Osteocyte (in vitro differentiated cells): ENCODE data around the gene RASGRP1. TPM values are rescaled to one million over a fixed set of nuclear protein-coding genes. Genes with fewer than 3 reads are reported as not detected.
A peak's percentile ranks its signal among the peaks of the same experiment; 100 is the strongest.

Experiments used
- DNase-seq: peaks from one replicate; pipeline ENCODE4 v3.0.0; 2021; ENCODE audit warnings: mixed read lengths; ENCODE audit not compliant: unreplicated experiment; ENCODE audit errors: extremely low spot score
- H3K27ac Mint-ChIP-seq: one replicate; pipeline ENCODE4 v1.8.0; 2021; ENCODE audit warnings: mild to moderate bottlenecking, mixed read lengths; ENCODE audit not compliant: unreplicated experiment
- H3K27me3 Mint-ChIP-seq: one replicate; pipeline ENCODE4 v1.8.0; 2021; ENCODE audit warnings: mixed read lengths; ENCODE audit not compliant: unreplicated experiment
- H3K36me3 Mint-ChIP-seq: one replicate; pipeline ENCODE4 v1.8.0; 2021; ENCODE audit warnings: mixed read lengths; ENCODE audit not compliant: unreplicated experiment
- H3K4me1 Mint-ChIP-seq: one replicate; pipeline ENCODE4 v1.8.0; 2021; ENCODE audit warnings: mixed read lengths; ENCODE audit not compliant: unreplicated experiment
- H3K4me3 Mint-ChIP-seq: one replicate; pipeline ENCODE4 v1.8.0; 2021; ENCODE audit warnings: mild to moderate bottlenecking, moderate library complexity, mixed read lengths; ENCODE audit not compliant: unreplicated experiment
- H3K9me3 Mint-ChIP-seq: one replicate; pipeline ENCODE4 v1.8.0; 2021; ENCODE audit warnings: mixed read lengths; ENCODE audit not compliant: unreplicated experiment
- CTCF ChIP-seq: fragments of 200-600 bp; sonication (generic); IDR thresholded peaks from 2 replicates; pipeline ENCODE4 v1.5.0; 2021; ENCODE audit warnings: antibody characterized with exemption, mild to moderate bottlenecking, moderate library complexity
- total RNA-seq: library from RNA; stranded (reverse); gene quantifications from 2 replicates; pipeline ENCODE4 v1.2.1, GENCODE V29; 2021

RASGRP1 gene
- total RNA-seq, 1 donor from 2014 or later, result 0.11 TPM

DNA sequence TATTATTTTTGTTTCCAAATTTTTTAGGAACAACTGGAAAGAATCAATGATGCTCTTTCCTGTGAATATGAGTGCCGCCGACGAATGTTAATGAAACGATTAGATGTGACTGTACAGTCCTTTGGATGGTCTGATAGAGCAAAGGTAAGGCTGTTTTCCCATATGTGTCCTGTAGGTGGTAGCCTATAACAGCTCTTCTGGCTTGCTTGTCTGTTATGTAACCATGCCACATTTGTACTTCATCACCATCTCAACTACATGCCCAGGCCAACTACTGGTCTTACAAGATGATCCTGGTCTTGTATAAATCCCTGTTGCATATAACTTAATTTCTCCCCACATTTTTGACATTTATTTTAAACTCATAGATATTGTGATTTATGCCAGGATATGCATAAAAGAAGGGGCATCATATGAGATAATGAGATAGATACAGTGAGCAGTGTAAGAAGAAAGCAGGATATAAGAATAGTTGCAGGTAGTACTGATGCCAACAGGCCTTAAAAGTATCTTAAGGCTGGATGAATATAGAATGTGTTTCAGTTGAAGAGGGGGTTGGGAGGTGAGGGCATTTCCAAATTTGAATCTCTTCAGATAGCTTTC lies 90.4 kb downstream of the RASGRP1 start:
- Mint-ChIP-seq H3K27ac (no peak overlapping the region), H3K27me3 (no peaks in the 10 kb centered on the region), H3K9me3 (no peaks in the 10 kb centered on the region), H3K4me3 (no peak overlapping the region), H3K4me1 (peaks cover under 1% of the 10 kb centered on the region), H3K36me3 (peaks cover 12% of the 10 kb centered on the region)
- no peak for DNase-seq
- TF ChIP-seq CTCF, result peak; percentile 83

GRCh38 chr15:38471974-38472373 lies 92.6 kb downstream of the RASGRP1 start:
- Mint-ChIP-seq H3K4me3 (no peak overlapping the region), H3K4me1 (no peaks in the 10 kb centered on the region), H3K36me3 (peaks cover 11% of the 10 kb centered on the region), H3K9me3 (no peaks in the 10 kb centered on the region), H3K27ac (no peak overlapping the region), H3K27me3 (no peaks in the 10 kb centered on the region)
- DNase-seq, result no peak
- no peak for TF ChIP-seq CTCF

DNA sequence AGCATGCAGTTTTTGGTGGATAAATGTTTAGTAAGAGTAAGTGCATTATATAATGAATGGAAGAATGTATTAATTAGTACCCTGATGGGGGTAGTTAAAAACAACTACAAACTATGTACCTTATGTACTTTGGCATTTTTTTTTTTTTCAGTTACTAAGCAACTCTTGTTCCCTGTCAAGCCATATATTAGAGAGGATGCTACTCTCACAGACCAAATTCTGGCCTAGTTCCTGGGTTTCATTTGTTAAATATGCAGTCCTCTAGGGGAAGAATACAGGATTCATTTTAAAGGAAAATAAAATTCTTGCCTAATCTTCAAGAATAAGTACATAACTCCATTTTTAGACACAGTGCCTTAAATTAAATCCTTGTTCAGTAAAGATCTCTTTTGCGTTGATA lies 93.8 kb downstream of the RASGRP1 start:
- no peaks in the 10 kb centered on the region for H3K27me3 Mint-ChIP-seq
- no peak overlapping the region for H3K4me3 Mint-ChIP-seq
- H3K36me3 Mint-ChIP-seq, result peaks cover 15% of the 10 kb centered on the region
- no peak for DNase-seq
- no peaks in the 10 kb centered on the region for H3K4me1 Mint-ChIP-seq
- no peak overlapping the region for H3K27ac Mint-ChIP-seq
- H3K9me3 Mint-ChIP-seq, result no peaks in the 10 kb centered on the region
- no peak for TF ChIP-seq CTCF

GRCh38 chr15:38464675-38465074 lies 99.9 kb downstream of the RASGRP1 start:
- DNase-seq, result no peak
- H3K9me3 Mint-ChIP-seq, result no peaks in the 10 kb centered on the region
- peaks cover 7% of the 10 kb centered on the region for H3K4me1 Mint-ChIP-seq
- peaks cover 8% of the 10 kb centered on the region for H3K36me3 Mint-ChIP-seq
- no peak overlapping the region for H3K27ac Mint-ChIP-seq
- no peak overlapping the region for H3K4me3 Mint-ChIP-seq
- no peaks in the 10 kb centered on the region for H3K27me3 Mint-ChIP-seq
- TF ChIP-seq CTCF, result no peak

GRCh38 chr15:38463893-38464292 lies 100.7 kb downstream of the RASGRP1 start:
- no peak for TF ChIP-seq CTCF
- DNase-seq, result no peak
- Mint-ChIP-seq H3K4me1 (peaks cover 7% of the 10 kb centered on the region), H3K27me3 (no peaks in the 10 kb centered on the region), H3K9me3 (no peaks in the 10 kb centered on the region), H3K36me3 (peaks cover 8% of the 10 kb centered on the region), H3K4me3 (no peak overlapping the region), H3K27ac (no peak overlapping the region)
